SJCRH30 (cell line): ENCODE data around the gene PRKCD. TPM values are rescaled to one million over a fixed set of nuclear protein-coding genes. Genes with fewer than 3 reads are reported as not detected.

Experiments
- DNase-seq, 2 experiments: peaks; one replicate each; pipeline ENCODE4 v3.0.0-alpha.2; 2015 to 2020
- H3K27ac ChIP-seq: fragments of 250-450 bp; sonication (Bioruptor Pico); 2 replicates; pipeline ENCODE4 v1.5.1; 2020; ENCODE audit warnings: mild to moderate bottlenecking, moderate library complexity
- H3K27me3 ChIP-seq: fragments of 250-450 bp; sonication (Bioruptor Pico); 2 replicates; pipeline ENCODE4 v1.5.1; 2020; ENCODE audit warnings: mild to moderate bottlenecking, moderate library complexity
- H3K36me3 ChIP-seq: fragments of 250-450 bp; sonication (Bioruptor Pico); 2 replicates; pipeline ENCODE4 v1.5.1; 2020; ENCODE audit warnings: mild to moderate bottlenecking, moderate library complexity
- H3K4me1 ChIP-seq: fragments of 250-450 bp; sonication (Bioruptor Pico); 2 replicates; pipeline ENCODE4 v1.5.1; 2020; ENCODE audit warnings: mild to moderate bottlenecking, moderate library complexity
- H3K4me3 ChIP-seq: fragments of 250-450 bp; sonication (Bioruptor Pico); 2 replicates; pipeline ENCODE4 v1.5.1; 2020; ENCODE audit warnings: mild to moderate bottlenecking, moderate library complexity
- H3K9me3 ChIP-seq: fragments of 250-450 bp; sonication (Bioruptor Pico); replicated peaks from 2 replicates; pipeline ENCODE4 v1.5.1; 2020; ENCODE audit warnings: mild to moderate bottlenecking, moderate library complexity
- total RNA-seq: library from RNA; depleted of rRNA; stranded (reverse); fragments of >200 nt; shearing (Covaris generic); gene quantifications from 2 replicates; pipeline ENCODE4 v1.2.3, GENCODE V29; 2014

PRKCD gene
- total RNA-seq, 1 experiment from 2014 or later, result 4.6 TPM

DNA sequence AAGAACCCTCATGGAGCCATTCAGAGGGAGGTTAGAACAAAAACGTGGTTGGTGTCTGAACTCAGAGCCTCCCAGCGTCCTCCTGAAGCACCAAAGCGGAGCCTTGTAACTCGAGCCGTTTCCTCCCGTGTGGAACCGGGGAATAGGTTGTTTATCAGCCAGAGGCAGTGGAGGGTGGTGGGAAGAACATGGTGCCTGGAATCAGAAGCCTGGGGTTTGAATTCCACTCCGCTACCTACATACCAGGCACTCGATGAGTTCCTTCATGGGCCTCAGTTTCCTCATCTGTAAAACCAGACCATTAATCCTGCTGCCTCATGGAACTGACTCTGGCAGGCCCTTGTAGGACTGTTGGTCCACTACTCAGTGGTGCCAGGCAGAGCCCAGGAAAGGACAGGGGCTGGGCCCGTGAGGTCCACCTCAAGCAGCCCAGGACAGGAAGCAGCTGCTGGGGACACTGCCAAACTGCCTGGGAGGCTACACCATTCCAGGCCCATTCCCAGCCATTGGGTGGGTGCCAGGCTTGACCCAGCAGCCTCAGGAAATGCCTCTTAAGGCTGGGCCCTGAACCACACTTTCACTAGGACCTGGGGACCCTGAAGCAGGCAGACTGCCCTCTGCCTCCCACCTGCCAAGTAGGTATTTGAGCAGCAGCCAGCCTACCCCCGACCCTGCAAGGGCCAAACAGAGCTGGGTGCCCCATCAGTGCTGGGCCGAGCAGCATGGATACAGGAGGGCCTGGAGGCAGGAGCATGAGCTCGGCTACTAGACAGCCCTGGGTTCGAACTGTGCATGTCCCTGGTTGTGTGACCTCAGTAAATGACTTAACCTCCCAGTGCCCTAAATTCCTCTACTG is 33.4 kb downstream of the PRKCD start:
- H3K9me3 ChIP-seq, result no peaks in the 10 kb centered on the region
- no peak overlapping the region for H3K4me3 ChIP-seq
- no peaks in the 10 kb centered on the region for H3K27me3 ChIP-seq
- no peak overlapping the region for H3K27ac ChIP-seq
- no peaks in the 10 kb centered on the region for H3K36me3 ChIP-seq
- peaks cover 16% of the 10 kb centered on the region; the same call in 1 of the 2 replicates for H3K4me1 ChIP-seq
- peak; percentile 26 to 47 for DNase-seq

DNA sequence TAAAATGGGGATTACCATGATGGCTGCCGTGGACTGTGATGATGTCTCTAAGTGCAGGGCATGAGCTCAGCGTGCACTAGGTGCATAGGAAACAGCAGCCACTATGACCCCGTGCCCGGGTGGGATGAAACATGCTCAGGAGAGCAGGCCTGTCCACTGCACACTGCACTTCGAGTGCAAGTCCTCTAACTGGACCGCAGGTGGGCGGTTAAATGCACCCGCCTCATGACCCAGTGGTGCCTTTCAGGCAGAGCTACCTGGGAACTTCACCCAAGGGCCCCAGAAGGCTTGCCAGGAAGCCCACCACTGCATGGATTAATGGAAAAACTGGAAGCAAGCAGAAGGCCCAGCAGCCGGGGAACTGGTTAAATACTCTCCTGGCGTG is 34.0 kb downstream of the PRKCD start:
- DNase-seq, result no peak
- H3K9me3 ChIP-seq, result no peaks in the 10 kb centered on the region
- no peak overlapping the region for H3K4me3 ChIP-seq
- no peaks in the 10 kb centered on the region for H3K36me3 ChIP-seq
- no peaks in the 10 kb centered on the region for H3K27me3 ChIP-seq
- H3K27ac ChIP-seq, result no peak overlapping the region
- peaks cover 16% of the 10 kb centered on the region; the same call in 1 of the 2 replicates for H3K4me1 ChIP-seq

DNA sequence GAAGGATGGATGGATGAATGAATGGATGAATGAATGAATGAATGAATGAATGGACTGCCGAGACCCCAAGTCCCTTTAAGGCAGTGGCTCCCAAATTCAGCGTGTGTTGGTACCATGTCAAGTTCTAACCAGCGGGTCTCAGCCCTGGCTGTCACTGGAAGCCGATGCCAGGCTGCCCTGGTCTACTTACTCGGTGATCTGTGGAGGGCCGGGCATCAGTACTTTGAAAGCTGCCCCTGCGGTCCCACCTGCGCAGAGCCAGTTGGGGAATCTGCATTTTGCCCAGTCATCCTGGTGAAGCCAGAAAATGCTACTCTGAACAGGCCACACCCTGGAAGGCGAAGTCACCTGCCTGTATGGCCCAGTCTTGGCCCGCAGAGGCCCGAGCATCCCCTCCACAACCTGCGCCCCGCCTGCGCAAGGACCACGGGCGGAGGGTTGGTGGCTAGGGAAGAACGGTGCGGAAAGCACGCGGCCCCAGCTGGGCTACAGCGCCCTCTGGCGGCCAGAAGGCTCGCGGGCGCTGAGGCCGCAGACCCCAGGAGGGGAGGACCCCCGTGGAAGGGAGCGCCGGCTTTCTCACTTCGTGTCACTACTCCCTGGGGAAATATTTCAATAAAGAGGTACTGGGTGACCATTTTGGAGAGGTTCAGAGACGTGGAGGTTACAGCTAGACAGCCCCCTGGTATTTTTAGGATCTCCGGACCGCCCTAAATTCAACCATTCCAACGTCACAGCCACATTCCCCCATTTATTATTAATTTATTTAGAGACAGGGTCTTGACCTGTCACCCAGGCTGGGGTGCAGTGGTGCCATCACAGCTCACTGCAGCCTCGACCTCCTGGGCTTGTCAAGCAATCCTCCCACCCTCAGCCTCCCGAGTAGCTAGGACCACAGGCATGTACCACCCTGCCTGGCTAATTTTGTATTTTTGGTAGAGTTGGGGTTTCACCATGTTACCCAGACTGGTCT is 34.9 kb downstream of the PRKCD start:
- no peak overlapping the region for H3K27ac ChIP-seq
- peaks cover 16% of the 10 kb centered on the region; the same call in 1 of the 2 replicates for H3K4me1 ChIP-seq
- no peaks in the 10 kb centered on the region for H3K9me3 ChIP-seq
- H3K4me3 ChIP-seq, result no peak overlapping the region
- peak; percentile 36 to 66 for DNase-seq
- no peaks in the 10 kb centered on the region for H3K36me3 ChIP-seq
- H3K27me3 ChIP-seq, result no peaks in the 10 kb centered on the region

DNA sequence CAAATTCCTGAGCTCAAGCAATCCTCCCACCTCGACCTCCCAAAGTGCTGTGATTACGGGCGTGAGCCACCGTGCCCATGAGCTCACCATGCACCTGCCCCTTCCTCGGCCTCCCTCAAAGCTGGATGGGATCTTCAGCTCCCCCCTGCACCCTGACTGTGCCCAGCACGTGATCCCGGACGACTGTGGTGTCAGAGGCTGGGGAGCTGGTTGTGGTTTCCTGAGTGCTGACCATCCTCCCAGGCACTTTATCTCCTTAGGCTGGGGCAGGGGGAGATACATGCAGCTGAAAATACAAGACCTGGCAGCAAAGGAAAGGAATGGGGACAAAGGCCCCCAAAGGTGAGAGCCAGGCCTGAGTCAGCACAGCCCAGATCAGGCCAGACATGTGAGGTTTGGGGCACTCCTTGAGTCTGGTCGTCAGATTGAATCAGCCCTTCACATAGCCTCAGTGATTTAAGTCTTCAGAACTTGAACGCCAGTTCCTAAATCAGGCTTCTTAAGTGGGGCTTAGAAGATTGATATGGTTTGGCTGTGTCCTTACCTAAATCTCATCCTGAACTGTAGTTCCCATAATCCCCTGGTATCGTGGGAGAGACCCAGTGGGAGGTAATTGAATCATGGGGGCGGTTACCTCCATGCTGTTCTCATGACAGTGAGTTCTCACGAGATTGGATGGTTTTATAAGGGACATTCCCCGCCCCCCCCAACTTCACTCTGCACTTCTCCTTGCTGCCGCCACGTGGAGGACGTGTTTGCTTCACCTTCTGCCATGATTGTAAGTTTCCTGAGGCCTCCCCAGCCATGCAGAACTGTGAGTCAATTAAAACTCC is 35.8 kb downstream of the PRKCD start:
- peaks cover 16% of the 10 kb centered on the region; the same call in 1 of the 2 replicates for H3K4me1 ChIP-seq
- no peaks in the 10 kb centered on the region for H3K27me3 ChIP-seq
- H3K9me3 ChIP-seq, result no peaks in the 10 kb centered on the region
- H3K36me3 ChIP-seq, result no peaks in the 10 kb centered on the region
- H3K4me3 ChIP-seq, result peak overlapping the region; percentile 10; the same call in 1 of the 2 replicates
- no peak overlapping the region for H3K27ac ChIP-seq
- DNase-seq, result peak; percentile 43 to 62

DNA sequence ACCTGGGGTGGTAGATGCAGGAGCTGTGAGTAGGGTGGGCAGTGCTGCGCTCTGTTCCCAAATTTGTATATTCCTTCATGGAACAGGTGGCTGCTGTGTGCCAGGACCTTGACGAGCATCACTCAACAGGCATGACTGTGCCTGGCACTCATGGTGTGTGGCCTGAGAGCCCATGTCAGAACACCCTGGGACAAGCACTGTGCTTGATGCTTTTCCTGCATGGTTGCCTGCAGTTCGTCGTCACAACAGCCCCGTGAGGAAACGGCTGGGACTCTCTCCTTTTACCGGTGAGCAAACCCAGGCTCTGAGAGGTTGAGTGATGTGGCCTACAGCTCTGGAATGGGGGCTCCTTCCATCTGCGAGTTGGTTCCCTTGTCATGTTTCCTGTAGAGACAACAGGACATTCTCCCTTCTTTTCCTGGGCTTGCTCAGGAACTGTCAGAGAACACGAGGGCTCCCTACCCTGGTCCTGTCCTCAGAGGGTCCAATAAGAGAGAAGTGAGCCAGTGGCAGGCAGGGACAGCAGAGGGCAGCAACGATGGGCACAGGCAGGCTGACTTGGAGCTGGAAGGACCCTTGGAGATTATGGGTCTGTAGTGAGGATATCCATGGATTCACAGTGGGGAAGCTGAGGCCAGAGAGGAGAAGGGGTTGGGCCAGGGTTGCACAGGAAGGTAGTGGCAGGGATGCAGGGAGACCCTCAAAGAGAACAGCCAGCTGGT is 37.4 kb downstream of the PRKCD start:
- Histone ChIP-seq H3K36me3 (no peaks in the 10 kb centered on the region), H3K4me1 (peaks cover 16% of the 10 kb centered on the region; the same call in 1 of the 2 replicates), H3K27me3 (no peaks in the 10 kb centered on the region), H3K4me3 (no peak overlapping the region), H3K27ac (no peak overlapping the region), H3K9me3 (no peaks in the 10 kb centered on the region)
- DNase-seq, result no peak

DNA sequence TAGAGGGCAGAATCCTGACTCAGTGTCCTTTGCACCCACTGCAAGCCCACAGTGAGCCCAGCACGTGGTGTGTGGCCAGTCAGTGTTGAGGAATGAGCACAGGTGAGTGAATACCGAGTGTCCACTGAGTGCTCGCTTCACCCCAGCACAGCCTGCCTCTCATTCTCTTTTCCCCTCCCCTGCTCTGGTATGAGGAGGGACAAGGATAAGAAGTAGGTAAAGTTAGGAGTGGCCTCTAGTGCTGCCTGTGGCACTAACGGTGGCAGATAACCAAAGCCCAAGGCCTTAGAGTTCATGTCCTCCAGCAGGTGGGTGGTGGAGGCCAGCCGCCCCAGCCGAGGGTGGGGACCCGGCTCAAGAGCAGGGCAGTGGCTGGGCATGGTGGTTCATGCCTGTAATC is 38.0 kb downstream of the PRKCD start:
- Histone ChIP-seq H3K27ac (no peak overlapping the region), H3K4me3 (no peak overlapping the region), H3K36me3 (no peaks in the 10 kb centered on the region), H3K27me3 (no peaks in the 10 kb centered on the region), H3K9me3 (no peaks in the 10 kb centered on the region), H3K4me1 (peaks cover 13% of the 10 kb centered on the region; the same call in 1 of the 2 replicates)
- no peak for DNase-seq

DNA sequence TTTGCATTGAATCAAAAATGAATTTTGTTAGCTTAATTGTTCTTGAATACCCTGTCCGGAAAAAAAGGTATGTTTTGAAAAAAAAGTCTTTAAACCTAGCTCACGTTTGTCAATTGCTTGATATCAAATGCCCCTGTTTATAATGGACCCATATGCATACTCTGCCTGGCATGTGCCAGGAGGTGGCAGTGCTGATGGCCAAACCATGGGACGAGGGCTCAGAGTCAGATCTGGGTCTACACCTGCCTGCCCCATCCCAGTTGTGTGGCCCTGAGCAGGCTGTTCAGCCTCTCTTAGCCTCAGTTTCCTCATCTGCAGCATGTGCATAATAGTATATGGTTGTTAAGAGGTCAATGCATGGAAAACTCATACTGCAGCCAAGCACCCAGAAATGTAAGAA is 38.8 kb downstream of the PRKCD start:
- Histone ChIP-seq H3K27ac (no peak overlapping the region), H3K9me3 (no peaks in the 10 kb centered on the region), H3K4me1 (peaks cover 5% of the 10 kb centered on the region; the same call in 1 of the 2 replicates), H3K27me3 (no peaks in the 10 kb centered on the region), H3K4me3 (no peak overlapping the region), H3K36me3 (no peaks in the 10 kb centered on the region)
- no peak for DNase-seq

DNA sequence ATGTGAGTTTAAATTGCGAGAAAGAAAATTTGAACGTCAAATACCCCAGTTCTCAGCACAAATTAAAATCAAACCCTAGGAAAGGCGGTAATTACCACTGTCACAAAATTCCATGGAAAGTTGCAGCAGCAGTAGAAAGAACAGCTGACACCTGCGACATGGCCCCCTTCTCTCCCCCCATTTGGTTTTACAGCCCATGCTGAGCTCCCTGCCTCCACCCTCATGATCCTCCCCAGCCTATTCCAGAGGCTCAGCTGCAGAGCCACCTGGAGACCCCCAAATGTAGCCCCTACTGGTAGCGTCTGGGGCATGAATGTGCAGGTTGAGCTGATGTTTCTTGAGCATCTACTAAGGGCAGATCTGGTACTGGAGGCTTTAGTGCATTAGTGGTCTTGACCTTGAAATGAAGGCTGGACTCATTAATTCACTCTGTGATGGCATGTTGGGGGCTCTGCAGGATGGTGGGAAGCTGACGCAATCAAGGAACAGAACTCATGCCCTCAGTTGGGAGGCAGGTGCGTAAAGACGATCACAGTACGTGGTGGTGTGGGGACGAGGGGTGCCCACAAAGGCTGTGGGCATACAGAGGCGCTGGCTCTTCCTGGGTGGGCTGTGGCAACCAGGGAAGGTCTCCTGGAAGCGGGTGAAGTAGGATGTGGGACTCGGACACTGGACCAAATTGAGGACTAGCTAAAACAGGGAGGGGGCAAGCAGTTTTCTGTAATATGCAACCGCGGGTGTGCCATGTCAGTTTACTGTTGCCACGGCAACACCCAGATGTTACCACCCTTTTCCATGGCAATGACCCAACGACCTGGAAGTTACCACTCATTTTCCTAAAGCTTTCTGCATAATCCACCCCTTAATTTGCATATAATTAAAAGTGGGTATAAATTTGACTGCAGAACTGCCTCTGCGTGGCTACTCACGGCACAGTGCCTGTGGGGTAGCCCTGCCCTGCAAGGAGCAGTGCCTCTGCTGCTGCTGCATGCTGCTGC is 39.8 kb downstream of the PRKCD start:
- Histone ChIP-seq H3K27ac (no peak overlapping the region), H3K4me1 (peaks cover 5% of the 10 kb centered on the region; the same call in 1 of the 2 replicates), H3K9me3 (no peaks in the 10 kb centered on the region), H3K27me3 (no peaks in the 10 kb centered on the region), H3K36me3 (no peaks in the 10 kb centered on the region), H3K4me3 (no peak overlapping the region)
- no peak for DNase-seq

DNA sequence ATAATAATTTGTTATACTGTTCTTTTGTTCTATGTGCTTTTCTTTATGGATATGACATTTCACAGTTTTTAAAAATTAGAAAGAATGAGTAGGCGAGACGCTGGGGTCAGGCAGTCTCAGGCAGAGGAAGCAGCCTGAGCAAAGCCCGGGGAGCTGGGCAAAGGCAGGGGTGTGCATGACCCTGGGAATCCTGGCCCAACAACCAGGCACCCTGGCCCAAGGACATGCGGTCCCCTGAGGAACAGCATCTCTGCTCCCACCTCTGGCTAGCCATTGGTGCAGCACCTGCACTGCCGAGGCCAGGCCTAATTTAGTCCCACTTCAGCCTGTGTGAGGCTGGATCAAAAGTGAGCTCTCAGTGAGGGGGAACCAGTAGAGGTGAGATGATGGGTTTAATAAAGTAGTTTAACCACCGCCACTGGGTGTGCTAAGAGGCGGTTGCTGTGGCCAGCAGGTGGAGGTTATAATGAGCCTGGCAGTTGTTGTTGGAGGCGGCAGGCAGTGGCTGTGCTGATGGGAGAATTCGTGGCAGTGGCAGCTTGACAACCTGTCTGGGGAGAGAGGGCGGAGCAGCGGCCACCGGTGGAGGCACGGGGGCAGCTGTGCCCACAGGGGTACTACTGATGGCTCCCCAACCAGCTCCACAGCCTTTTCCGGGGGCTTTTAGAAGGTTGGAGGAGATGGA is 41.5 kb downstream of the PRKCD start:
- H3K36me3 ChIP-seq, result no peaks in the 10 kb centered on the region
- no peak for DNase-seq

DNA sequence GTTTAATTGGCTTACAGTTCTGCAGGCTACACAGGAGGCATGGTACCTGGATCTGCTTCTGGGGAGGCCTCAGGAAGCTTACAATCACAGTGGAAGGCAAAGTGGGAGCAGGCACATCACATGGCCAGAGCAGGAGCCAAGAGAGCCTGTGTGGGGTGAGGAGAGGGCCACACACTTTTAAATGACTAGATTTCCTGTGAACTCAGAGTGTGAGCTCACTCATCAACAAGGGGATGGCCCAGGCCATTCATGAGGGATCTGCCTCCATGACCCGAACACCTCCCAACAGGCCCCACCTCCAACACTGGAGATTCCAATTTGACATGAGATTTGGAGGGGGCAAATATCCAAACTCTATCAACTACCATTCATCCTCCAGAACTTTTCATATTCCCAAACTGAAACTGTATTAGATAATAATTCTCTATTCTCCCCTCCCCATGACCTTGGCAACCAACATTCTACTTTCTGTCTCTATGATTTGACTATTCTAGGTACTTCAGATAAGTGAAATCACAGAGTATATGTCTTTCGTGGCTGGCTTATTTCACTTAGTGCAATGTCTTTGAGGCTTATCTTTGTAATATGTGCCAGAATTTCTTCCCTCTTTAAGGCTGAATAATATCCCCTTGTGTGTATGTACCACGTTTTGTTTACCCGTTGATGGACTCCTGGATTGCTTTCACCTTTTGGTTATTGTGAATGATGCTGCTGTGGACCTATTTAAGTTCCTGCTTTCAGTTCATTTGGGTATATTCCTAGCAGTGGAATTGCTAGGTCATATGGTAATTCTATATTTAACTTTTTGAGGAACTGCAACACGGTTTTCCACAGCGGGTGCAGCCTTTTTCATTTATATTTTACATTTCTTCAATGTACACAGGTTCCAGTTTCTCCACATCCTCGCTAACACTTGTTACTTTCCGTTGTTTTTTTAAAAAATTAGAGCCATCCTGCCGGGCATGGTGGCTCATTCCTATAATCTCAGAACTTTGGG is 51.0 kb downstream of the PRKCD start:
- Histone ChIP-seq H3K9me3 (no peaks in the 10 kb centered on the region), H3K36me3 (no peaks in the 10 kb centered on the region), H3K27ac (no peak overlapping the region), H3K4me3 (no peak overlapping the region), H3K4me1 (no peaks in the 10 kb centered on the region), H3K27me3 (no peaks in the 10 kb centered on the region)
- no peak for DNase-seq

More for the DNA sequence above, 41.5 kb downstream of the PRKCD start:
- Histone ChIP-seq H3K27me3 (no peaks in the 10 kb centered on the region), H3K27ac (no peak overlapping the region), H3K4me3 (no peak overlapping the region), H3K4me1 (no peaks in the 10 kb centered on the region), H3K9me3 (no peaks in the 10 kb centered on the region)

DNA sequence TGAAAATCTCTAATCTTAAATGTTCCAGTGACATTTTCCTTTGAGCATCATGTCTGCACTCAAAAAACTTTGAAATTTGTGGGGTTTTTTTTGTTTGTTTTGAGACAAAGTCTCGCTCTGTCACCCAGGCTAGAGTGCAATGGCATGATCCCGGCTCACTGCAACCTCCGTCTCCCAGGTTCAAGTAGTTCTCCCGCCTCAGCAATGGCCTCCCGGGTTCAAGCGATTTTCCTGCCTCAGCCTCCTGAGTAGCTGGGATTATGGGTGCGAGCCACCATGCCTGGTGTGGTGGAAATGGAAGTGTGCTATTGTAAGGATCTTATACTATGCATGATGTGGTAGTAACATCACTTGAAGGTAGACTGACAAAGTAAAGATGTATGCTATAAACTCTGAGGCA is 52.3 kb downstream of the PRKCD start:
- no peak overlapping the region for H3K4me3 ChIP-seq
- no peaks in the 10 kb centered on the region for H3K9me3 ChIP-seq
- H3K27me3 ChIP-seq, result no peaks in the 10 kb centered on the region
- no peaks in the 10 kb centered on the region for H3K4me1 ChIP-seq
- no peak for DNase-seq
- H3K27ac ChIP-seq, result no peak overlapping the region
- no peaks in the 10 kb centered on the region for H3K36me3 ChIP-seq
